GM20000 (cell line): Measurements from ENCODE around the gene CLIC4.
"Not testable (repeated sequence)": the region's sequence is repeated elsewhere in the genome, so short reads cannot be mapped to it uniquely, and the experiment has no call there.

Experiments
- DNase-seq: peaks from one replicate; pipeline ENCODE4 v3.0.0; 2012; ENCODE audit warnings: low spot score
- CTCF ChIP-seq: IDR thresholded peaks from 2 replicates; pipeline ENCODE4 v1.5.1; 2012; ENCODE audit warnings: mild to moderate bottlenecking, control low read depth; ENCODE audit errors: extremely low read depth, missing control alignments

Gene CLIC4

GRCh38 chr1:24713176-24713575 is 32.1 kb upstream of the CLIC4 start:
- no peak for DNase-seq
- no peak for TF ChIP-seq CTCF

GRCh38 chr1:24713736-24714135 is 31.5 kb upstream of the CLIC4 start:
- no peak for TF ChIP-seq CTCF
- no peak for DNase-seq

- TF ChIP-seq CTCF: no peak
- DNase-seq: no peak
These were observed 30.3 kb upstream of the CLIC4 start for GRCh38 chr1:24714859-24715520.

- no peak for TF ChIP-seq CTCF
- no peak for DNase-seq
These were observed 29.6 kb upstream of the CLIC4 start for GRCh38 chr1:24715658-24716057.

- no peak for DNase-seq
- TF ChIP-seq CTCF: no peak
These were observed 27.2 kb upstream of the CLIC4 start for GRCh38 chr1:24717887-24718650.

- no peak for DNase-seq
- no peak for TF ChIP-seq CTCF
These were observed 25.1 kb upstream of the CLIC4 start for GRCh38 chr1:24720152-24720551.

GRCh38 chr1:24721533-24721932 is 23.7 kb upstream of the CLIC4 start:
- no peak for DNase-seq
- no peak for TF ChIP-seq CTCF

- DNase-seq: not testable (repeated sequence)
These were observed 22.9 kb upstream of the CLIC4 start for GRCh38 chr1:24722073-24723035.
